ENCODE measurements around the gene FAM20A. TPM values are rescaled to one million over a fixed set of nuclear protein-coding genes. Genes with fewer than 3 reads are reported as not detected.

Gene FAM20A
- total and polyA plus RNA-seq, 2 of the 8 experiments (the other 6 are each of a cell fraction or from before 2014, with no cell fraction given), result 3.6 to 11.9 TPM

GRCh38 chr17:68568581-68568980 lies 32.6 kb downstream of the FAM20A start:
- no peak overlapping the region for H3K14ac ChIP-seq (ENCODE audit: insufficient read length)
- ChIA-PET POLR2A (ENCODE audit: partially characterized antibody) (interaction anchor here (1.1 kb wide), 1 partner anchor 27 kb away, joined by 3 read pairs; no protein-coding TSS in a partner anchor), CTCF (ENCODE audit: partially characterized antibody) (interaction anchor here (1.4 kb wide), 1 partner anchor 9 kb away, joined by 5 read pairs; no protein-coding TSS in a partner anchor)
- no peak overlapping the region for H2BK12ac ChIP-seq (ENCODE audit: low read depth, low read length)
- no peak overlapping the region for H3K4me2 ChIP-seq (ENCODE audit: insufficient read depth in 1 of 2, low read depth in 2 of 2, low read length in 2 of 2)
- no peaks in the 10 kb centered on the region for H3K4me1 ChIP-seq (replicated peaks in 1 of 4; ENCODE audit: control insufficient read depth in 3 of 4, insufficient read depth in 4 of 4, low read length in 3 of 4)
- WGBS, 2 experiments (ENCODE audit: extremely low coverage in 1 of 2, insufficient coverage in 1 of 2, insufficient read length in 1 of 2, insufficient replicate concordance in 2 of 2, low coverage in 1 of 2, low lambda C conversion rate in 2 of 2, missing lambda C conversion rate in 1 of 2), result 84% methylated on average over 2 of the region's 2 CpGs; no CpG with 5 or more reads in 1 of the 2 experiments
- no peaks in the 10 kb centered on the region for H3K27me3 ChIP-seq (replicated peaks in 1 of 4; ENCODE audit: control insufficient read depth in 3 of 4, extremely low read depth in 1 of 4, insufficient read depth in 3 of 4, low read length in 3 of 4)
- no peak overlapping the region for H3K18ac ChIP-seq (ENCODE audit: extremely low read depth, low read length)
- no peak for FAIRE-seq
- H4K20me1 ChIP-seq (replicated peaks in 1 of 2; ENCODE audit: control insufficient read depth in 1 of 2, insufficient read depth in 2 of 2, low read length in 2 of 2), result no peaks in the 10 kb centered on the region
- no peak overlapping the region for H3K4me3 ChIP-seq (ENCODE audit: extremely low read depth in 1 of 4, insufficient read depth in 2 of 4, low read depth in 3 of 4, low read length in 4 of 4)
- H2BK15ac ChIP-seq (ENCODE audit: low read length), result no peak overlapping the region
- H3K79me2 ChIP-seq (ENCODE audit: control insufficient read depth in 1 of 2, insufficient read depth in 2 of 2, low read length in 2 of 2), result no peaks in the 10 kb centered on the region
- no peaks in the 10 kb centered on the region for H3K79me1 ChIP-seq (ENCODE audit: low read depth, low read length)
- H3K56ac ChIP-seq (replicated peaks; ENCODE audit: insufficient read length, low read depth, low read length), result no peak overlapping the region
- no peak overlapping the region for H3K4ac ChIP-seq (replicated peaks; ENCODE audit: insufficient read length, low read depth, low read length)
- no peak overlapping the region for H2BK5ac ChIP-seq (ENCODE audit: low read depth, low read length)
- no peak overlapping the region for H2AFZ ChIP-seq (ENCODE audit: low read length)
- no peak for DNase-seq (ENCODE audit: low read depth in 1 of 2, low spot score in 2 of 2)
- no peak overlapping the region for H2BK20ac ChIP-seq (ENCODE audit: low read length)
- no peaks in the 10 kb centered on the region for H3K9me3 ChIP-seq (ENCODE audit: insufficient read depth in 2 of 2, low read depth in 1 of 2, low read length in 1 of 2)
- H3K27ac ChIP-seq (ENCODE audit: low read depth, low read length), result no peak overlapping the region
- H3K23ac ChIP-seq (ENCODE audit: insufficient read length), result no peak overlapping the region
- H4K5ac ChIP-seq (ENCODE audit: insufficient read length, low read depth, low read length), result no peak overlapping the region
- H2AK5ac ChIP-seq (ENCODE audit: low read depth, low read length), result no peak overlapping the region
- no peaks in the 10 kb centered on the region for H3K23me2 ChIP-seq (ENCODE audit: low read depth, low read length)
- no peak overlapping the region for H3K9ac ChIP-seq (replicated peaks in 1 of 4; ENCODE audit: extremely low read depth in 1 of 4, low read depth in 3 of 4, low read length in 3 of 4)
- H2BK120ac ChIP-seq (replicated peaks; ENCODE audit: low read depth, low read length), result no peak overlapping the region
- H4K8ac ChIP-seq (ENCODE audit: extremely low read depth, insufficient read depth, low read length), result no peak overlapping the region
- H4K91ac ChIP-seq (replicated peaks; ENCODE audit: insufficient read length, low read length), result no peak overlapping the region
- peaks cover 0 to 3% (median 0%) of the 10 kb centered on the region in 4 experiments; a peak in 1 of 8 replicates for H3K36me3 ChIP-seq (ENCODE audit: control insufficient read depth in 2 of 4, insufficient read depth in 4 of 4, low read length in 3 of 4)
- TF ChIP-seq SP4 (IDR thresholded peaks at IDR 0.05; ENCODE audit: low read length) (no peak), SP2 (IDR thresholded peaks at IDR 0.05; ENCODE audit: low read length) (no peak)
